ENCODE data around the gene TMEM82.

Gene TMEM82

GRCh38 chr1:15730936-15731335, 11.4 kb upstream of the TMEM82 start:
- peaks cover 88% of the 10 kb centered on the region for H3K36me3 ChIP-seq (ENCODE audit: insufficient read depth, low read length)
- H3K27ac ChIP-seq (ENCODE audit: low read length): no peak overlapping the region
- peaks cover 3% of the 10 kb centered on the region; the same call in 1 of the 2 replicates for H4K20me1 ChIP-seq (ENCODE audit: insufficient read depth, low read length)
- no peak overlapping the region for H3K9ac ChIP-seq (ENCODE audit: low read depth, low read length)
- H3K4me1 ChIP-seq (ENCODE audit: insufficient read depth, low read length): no peaks in the 10 kb centered on the region
- DNase-seq (no peak), ATAC-seq (ENCODE audit: insufficient read depth, low read depth) (no peak)
- no peaks in the 10 kb centered on the region for H3K79me2 ChIP-seq (ENCODE audit: insufficient read depth, low read length)
- H3K27me3 ChIP-seq (ENCODE audit: insufficient read depth, low read length, poor library complexity): no peaks in the 10 kb centered on the region
- H3K4me3 ChIP-seq (ENCODE audit: low read depth in 1 of 2, low read length in 2 of 2): no peak overlapping the region
- no peak overlapping the region for H2AFZ ChIP-seq (ENCODE audit: low read depth, low read length)
- H3K9me3 ChIP-seq (ENCODE audit: insufficient read depth, low read length, severe bottlenecking): no peaks in the 10 kb centered on the region
- TF ChIP-seq, protein P1, sequence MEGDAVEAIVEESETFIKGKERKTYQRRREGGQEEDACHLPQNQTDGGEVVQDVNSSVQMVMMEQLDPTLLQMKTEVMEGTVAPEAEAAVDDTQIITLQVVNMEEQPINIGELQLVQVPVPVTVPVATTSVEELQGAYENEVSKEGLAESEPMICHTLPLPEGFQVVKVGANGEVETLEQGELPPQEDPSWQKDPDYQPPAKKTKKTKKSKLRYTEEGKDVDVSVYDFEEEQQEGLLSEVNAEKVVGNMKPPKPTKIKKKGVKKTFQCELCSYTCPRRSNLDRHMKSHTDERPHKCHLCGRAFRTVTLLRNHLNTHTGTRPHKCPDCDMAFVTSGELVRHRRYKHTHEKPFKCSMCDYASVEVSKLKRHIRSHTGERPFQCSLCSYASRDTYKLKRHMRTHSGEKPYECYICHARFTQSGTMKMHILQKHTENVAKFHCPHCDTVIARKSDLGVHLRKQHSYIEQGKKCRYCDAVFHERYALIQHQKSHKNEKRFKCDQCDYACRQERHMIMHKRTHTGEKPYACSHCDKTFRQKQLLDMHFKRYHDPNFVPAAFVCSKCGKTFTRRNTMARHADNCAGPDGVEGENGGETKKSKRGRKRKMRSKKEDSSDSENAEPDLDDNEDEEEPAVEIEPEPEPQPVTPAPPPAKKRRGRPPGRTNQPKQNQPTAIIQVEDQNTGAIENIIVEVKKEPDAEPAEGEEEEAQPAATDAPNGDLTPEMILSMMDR (IDR thresholded peaks at IDR 0.05; ENCODE audit: borderline replicate concordance, extremely low read depth, low read length, poor library complexity, severe bottlenecking): no peak
- TF ChIP-seq EZH2 (IDR thresholded peaks at IDR 0.05; ENCODE audit: borderline replicate concordance, low read depth, low read length, severe bottlenecking): no peak
- H3K4me2 ChIP-seq (ENCODE audit: insufficient read depth, low read length): no peak overlapping the region

- H3K9me3 ChIP-seq (ENCODE audit: insufficient read depth, low read length, severe bottlenecking): no peaks in the 10 kb centered on the region
- H4K20me1 ChIP-seq (ENCODE audit: insufficient read depth, low read length): peaks cover 3% of the 10 kb centered on the region; the same call in 1 of the 2 replicates
- H3K27me3 ChIP-seq (ENCODE audit: insufficient read depth, low read length, poor library complexity): no peaks in the 10 kb centered on the region
- H3K27ac ChIP-seq (ENCODE audit: low read length): no peak overlapping the region
- no peak for DNase-seq
- no peak overlapping the region for H2AFZ ChIP-seq (ENCODE audit: low read depth, low read length)
- peaks cover 77% of the 10 kb centered on the region for H3K36me3 ChIP-seq (ENCODE audit: insufficient read depth, low read length)
- no peak overlapping the region for H3K4me3 ChIP-seq (ENCODE audit: low read depth in 1 of 2, low read length in 2 of 2)
- no peaks in the 10 kb centered on the region for H3K4me1 ChIP-seq (ENCODE audit: insufficient read depth, low read length)
- H3K9ac ChIP-seq (ENCODE audit: low read depth, low read length): no peak overlapping the region
- no peaks in the 10 kb centered on the region for H3K79me2 ChIP-seq (ENCODE audit: insufficient read depth, low read length)
- TF ChIP-seq, protein P1 (IDR thresholded peaks at IDR 0.05; ENCODE audit: borderline replicate concordance, extremely low read depth, low read length, poor library complexity, severe bottlenecking): no peak
- no peak for TF ChIP-seq EZH2 (IDR thresholded peaks at IDR 0.05; ENCODE audit: borderline replicate concordance, low read depth, low read length, severe bottlenecking)
- no peak overlapping the region for H3K4me2 ChIP-seq (ENCODE audit: insufficient read depth, low read length)
- no peak for ATAC-seq (ENCODE audit: insufficient read depth, low read depth)
Observed at GRCh38 chr1:15731735-15732685, 10.3 kb upstream of the TMEM82 start.

DNA sequence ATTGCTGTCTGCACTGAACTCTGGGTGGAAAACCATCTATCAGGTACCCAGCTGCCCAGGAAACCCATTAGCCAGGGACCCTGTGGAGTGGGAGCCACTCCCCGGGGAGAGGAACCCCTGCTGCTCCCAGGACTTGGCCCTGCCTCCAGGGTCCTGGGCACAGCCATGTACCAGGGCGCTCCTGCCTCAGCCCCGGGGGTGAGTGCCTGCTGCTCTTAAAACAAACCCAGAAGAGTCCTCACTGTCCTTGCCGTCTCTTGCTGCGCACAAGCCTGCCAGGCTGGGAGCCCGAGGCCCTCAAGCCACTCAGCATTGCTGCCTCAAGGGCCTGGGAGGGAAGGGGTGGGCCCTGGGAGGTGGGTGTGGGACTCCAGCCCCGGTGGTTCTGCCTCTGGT, 9.6 kb upstream of the TMEM82 start:
- H3K79me2 ChIP-seq (ENCODE audit: insufficient read depth, low read length): no peaks in the 10 kb centered on the region
- H4K20me1 ChIP-seq (ENCODE audit: insufficient read depth, low read length): peaks cover 3% of the 10 kb centered on the region; the same call in 1 of the 2 replicates
- H3K4me2 ChIP-seq (ENCODE audit: insufficient read depth, low read length): no peak overlapping the region
- H2AFZ ChIP-seq (ENCODE audit: low read depth, low read length): no peak overlapping the region
- peaks cover 70% of the 10 kb centered on the region for H3K36me3 ChIP-seq (ENCODE audit: insufficient read depth, low read length)
- no peak for ATAC-seq (ENCODE audit: insufficient read depth, low read depth)
- no peak overlapping the region for H3K9ac ChIP-seq (ENCODE audit: low read depth, low read length)
- H3K4me3 ChIP-seq (ENCODE audit: low read depth in 1 of 2, low read length in 2 of 2): no peak overlapping the region
- TF ChIP-seq, protein P1 (IDR thresholded peaks at IDR 0.05; ENCODE audit: borderline replicate concordance, extremely low read depth, low read length, poor library complexity, severe bottlenecking): no peak
- TF ChIP-seq EZH2 (IDR thresholded peaks at IDR 0.05; ENCODE audit: borderline replicate concordance, low read depth, low read length, severe bottlenecking): no peak
- no peak overlapping the region for H3K27ac ChIP-seq (ENCODE audit: low read length)
- no peaks in the 10 kb centered on the region for H3K9me3 ChIP-seq (ENCODE audit: insufficient read depth, low read length, severe bottlenecking)
- no peaks in the 10 kb centered on the region for H3K4me1 ChIP-seq (ENCODE audit: insufficient read depth, low read length)
- no peak for DNase-seq
- no peaks in the 10 kb centered on the region for H3K27me3 ChIP-seq (ENCODE audit: insufficient read depth, low read length, poor library complexity)

All from DND-41 (cell line).